CD4-positive, alpha-beta T cell treated with Interferon gamma for 1 hour (primary cell): Measurements from ENCODE around the gene CNGB1.
"Not testable (repeated sequence)": the region's sequence is repeated elsewhere in the genome, so short reads cannot be mapped to it uniquely, and the experiment has no call there.

Experiments
- DNase-seq: peaks from one replicate; pipeline ENCODE4 v3.0.0-alpha.2; 2020

The CNGB1 gene

DNA sequence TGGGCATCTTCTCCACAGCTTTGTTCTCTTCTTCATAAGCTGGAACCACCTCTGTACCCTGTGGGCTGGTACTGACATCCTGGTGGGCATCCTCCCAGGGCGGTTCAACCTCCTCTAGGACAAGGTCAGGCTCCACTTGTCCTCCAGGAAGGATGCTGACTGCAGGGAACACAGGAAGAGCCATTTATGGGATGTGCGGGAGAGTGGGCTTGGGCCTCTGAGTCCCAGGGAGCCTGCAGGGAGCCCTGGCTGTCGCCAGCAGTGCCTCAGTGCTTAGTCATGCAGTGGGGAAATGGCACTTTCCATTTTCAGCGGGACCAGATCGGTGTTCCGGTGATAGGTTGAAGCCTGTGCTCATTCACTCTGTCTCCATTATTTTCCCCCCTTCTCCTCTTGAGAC, 20.5 kb downstream of the CNGB1 start:
- DNase-seq: no peak

DNA sequence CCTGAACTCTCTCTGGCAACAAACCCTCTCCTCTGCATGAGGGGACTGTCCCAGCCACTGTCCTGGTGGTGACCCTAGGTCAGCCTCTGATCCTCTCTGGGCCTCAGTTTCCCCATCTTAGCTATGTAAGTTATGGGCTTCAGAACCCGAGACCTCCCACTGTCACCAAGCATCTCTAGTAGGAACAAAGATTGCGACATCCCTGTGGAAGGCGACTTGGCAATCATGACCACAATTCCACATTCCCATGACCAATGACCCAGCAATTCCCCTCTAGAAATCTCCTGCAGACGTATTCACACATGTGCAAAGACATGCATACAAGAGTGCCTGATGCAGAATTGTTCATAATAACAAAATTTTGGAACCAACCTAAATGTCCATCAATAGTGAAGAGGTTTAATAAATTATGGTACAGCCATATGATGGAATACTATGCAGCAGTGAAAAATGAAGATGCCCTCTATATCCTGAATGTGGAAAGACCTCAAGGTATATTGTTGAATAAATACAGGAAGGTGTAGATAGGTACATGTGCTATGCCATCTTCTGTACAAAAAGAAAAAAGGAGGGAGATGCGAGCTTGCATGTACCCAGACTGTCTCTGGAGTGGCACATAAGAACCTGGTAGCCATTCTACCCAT, 21.2 kb downstream of the CNGB1 start:
- no peak for DNase-seq

DNA sequence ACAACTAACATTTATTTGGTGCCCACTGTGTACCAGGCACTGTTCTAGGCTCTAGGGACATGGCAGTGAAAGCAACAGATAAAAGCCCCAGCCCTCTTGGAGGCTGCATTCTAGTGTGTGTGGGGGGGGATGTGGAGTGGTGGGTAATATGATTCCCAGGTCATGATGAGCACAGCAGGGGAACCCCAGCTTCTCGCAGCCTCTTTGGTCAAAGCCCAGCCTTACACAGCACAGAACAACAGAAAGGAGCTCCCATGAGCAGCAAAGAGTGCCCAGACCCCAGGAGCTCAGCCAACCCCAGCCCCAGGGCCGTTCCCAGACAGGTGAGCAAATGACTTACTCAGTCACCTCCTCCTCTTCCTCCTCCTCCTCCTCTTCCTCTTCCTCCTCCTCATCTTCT, 21.9 kb downstream of the CNGB1 start:
- DNase-seq: no peak

DNA sequence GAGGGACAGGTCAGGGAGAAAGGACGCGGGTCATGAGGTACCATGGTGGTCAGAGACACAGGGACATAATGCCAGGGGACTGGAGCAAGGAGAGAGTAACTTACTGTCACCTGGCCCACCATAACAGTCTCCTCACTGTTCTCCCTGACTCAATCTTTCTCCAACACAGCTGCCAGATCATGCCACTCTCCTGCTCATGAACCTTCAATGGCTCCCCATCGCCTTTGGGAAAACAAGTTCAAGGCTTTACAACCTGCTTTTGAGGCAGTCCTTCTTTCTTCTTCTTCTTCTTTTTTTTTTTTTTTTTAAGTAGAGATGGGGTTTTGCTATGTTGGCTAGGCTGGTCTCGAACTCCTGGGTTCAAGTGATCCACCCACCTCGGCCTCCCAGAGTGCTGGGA, 22.9 kb downstream of the CNGB1 start:
- DNase-seq: no peak

DNA sequence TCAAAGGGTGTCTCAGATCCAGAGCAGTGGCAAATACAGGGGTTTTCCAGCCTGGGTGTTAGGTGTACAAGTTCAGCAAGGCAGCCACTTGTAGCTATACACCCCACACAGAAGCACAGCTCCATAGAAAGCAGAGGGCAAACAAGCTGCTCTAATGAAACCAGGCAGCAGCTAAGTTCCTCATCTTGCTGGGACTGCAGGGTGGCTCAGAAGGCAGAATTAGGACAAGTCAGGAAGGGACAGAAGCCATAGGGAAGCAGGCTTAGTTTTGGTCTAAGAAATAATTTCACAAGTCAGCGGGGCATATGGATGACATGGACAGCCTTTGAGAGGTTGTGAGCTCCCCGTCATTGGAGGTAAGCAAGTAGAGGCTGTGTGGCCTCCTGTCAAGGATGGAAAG, 23.7 kb downstream of the CNGB1 start:
- no peak for DNase-seq

DNA sequence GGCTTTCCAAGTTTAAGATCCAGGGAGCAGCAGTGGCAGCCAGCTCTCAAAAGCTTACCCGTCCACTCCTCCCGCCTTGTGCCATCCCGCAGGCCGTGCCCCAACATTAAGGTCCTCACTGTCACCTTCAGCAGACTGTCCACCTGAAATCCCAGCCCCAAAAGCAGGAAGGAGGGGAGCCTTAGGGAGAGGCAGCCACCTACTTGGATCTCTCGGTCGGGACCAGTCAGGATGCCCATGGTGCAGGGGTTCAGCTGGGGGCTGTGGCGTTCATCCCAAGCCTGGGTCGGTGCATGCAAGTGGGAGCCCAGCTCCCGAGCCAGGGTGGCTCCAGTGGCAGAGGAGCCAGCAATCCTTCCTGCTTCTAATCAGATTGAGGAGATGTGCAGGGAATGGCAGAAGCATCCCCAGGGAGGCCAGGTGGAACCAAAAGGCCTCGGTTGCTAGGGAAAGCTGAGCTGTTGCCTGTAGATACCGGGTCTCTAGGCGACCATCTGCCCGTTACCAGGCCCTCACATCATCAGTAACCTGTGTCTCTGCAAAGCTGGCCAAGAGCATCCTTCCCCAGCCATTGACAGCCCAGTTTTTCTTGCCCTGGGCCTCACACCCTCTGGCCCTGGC, 24.6 kb downstream of the CNGB1 start:
- no peak for DNase-seq

DNA sequence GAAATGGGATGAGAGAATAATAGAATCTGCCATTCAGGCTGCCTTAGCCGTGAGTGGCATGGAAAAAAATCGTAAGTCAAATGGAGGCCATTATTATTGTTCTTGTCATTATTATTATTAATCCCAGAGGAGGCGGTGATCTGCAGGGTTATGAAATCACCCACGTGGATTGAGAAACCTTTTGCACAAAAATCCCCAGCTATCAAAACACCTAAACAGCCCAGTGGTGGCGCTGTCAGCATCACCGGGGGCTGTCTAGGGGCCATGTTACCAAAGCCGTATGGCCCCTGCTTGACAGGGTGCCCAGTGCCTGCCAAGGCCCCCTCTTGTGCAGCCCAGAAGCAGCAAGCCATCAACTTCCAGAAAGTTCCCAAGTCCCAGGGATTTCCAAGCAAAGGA, 25.2 kb downstream of the CNGB1 start:
- no peak for DNase-seq

DNA sequence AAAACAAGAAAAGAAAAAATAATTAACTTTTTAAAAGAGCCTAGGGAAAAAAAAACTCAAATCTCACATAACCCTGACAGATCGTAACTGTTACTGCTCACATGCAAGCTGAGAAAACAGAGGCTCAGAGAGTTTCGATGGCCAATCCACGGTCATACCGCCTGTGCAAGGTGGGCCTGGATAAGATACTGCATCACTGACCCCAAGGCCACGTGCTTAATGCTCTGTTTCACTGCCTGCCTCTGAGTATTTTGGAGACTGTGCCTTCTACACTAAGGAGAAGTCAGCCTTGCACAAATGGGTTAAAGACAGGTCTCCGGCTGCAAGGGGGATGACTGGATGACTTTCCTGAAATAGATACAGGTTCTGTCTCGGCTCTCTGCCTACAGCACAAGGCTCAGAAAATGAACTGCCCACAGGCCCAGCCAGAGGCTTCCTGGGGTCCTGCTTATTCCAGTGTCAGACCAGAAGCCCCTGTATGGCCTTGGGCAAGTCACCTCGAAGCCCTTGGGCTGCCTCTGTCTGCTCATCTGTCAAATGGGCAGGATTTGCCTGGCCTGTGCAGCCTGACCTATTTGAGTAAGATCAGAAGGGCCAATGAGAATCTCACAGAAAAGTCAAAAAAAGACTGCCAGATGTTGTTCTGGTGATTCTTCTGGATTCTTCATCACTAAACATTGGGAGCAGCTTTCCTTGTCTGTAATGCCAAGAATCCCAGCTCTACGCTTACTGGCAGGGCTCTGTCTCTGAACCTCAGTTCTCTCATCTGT, 25.8 kb downstream of the CNGB1 start:
- DNase-seq: no peak

DNA sequence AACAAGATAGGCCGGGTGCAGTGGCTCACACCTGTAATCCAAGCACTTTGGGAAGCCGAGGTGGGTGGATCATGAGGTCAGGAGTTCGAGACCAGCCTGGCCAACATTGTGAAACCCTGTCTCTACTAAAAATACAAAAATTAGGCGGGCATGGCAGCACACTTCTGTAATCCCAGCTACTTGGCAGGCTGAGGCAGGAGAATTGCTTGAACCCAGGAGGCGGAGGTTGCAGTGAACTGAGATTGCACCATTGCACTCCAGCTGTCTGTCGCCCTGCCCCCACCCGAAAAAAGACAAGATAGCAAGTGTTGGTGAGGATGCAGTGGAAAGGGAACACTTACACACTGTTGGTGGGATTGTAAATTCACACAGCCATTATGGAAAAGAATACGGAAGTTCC, 27.5 kb downstream of the CNGB1 start:
- DNase-seq: not testable (repeated sequence)

DNA sequence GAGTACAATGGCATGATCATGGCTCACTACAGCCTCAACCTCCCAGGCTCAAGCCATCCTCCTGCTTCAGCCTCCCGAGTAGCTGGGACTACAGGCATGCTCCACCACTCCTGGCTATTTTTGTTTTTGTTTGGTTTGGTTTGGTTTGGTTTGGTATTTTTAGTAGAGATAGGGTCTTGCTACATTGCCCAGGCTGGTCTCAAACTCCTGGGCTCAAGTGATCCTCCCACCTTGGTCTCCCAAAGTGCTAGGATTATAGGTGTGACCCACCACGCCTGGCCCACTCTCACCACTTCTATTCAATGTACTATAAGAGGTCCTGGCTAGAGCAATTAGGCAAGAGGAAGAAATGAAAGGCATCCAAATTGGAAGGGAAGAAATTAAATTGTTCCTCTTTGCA, 29.0 kb downstream of the CNGB1 start:
- DNase-seq: not testable (repeated sequence)

DNA sequence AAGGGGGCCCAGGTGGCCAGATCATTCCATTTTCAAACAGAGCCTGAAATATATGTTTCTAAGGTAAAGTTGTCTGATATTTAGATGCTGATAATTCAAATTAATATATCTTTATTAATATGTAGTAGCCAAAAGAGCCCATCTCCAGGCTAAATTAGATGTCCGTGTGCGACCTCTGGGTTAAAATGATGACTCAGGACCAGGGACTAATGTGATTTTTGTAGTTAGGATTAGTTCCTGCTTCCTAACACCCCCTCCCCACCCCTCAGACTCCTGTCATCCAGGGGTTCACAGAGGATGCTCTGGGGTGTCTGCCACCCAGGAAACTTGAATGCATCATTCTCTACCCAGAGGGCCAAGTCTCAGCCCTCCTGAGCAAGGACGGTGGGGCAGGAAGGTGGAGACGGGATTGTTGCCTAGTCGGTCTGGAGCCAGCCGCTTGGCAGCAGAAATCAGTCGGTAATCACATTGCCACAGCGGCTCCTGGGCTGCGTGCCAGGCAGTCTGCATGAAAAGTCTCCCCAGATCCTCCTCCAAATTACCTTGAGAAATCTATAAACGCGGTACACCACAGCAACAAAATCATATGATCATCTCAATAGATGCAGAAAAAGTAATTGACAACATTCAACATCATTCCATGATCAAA, 29.8 kb downstream of the CNGB1 start:
- no peak for DNase-seq

DNA sequence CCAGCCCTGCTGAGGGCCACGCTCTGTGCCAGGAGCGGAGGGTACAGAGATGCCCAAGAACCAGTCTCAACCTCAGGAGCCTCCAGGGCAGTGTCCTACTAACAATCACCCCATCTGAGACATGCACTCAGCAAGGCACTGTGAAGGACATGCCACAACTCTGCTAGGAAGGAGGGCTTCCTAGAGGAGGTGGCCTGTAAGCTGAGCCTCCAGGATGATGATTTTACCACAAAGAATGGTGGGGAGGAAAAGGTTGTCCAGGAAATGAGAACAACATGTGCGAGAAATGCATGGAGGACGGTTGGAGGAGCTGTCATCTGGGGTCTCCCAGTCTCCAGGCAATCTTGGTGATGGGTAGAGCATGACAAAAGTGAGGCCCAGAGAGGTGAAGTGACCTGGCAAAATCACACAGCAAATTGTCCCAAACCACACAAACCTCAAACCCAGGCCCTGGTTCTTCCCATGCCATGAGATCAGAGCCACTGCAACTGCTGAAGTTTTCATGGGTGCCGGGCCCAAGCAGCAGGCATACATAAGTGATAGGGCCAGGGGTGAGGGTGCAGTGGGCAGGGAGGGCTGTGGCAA, 30.5 kb downstream of the CNGB1 start:
- DNase-seq: no peak

DNA sequence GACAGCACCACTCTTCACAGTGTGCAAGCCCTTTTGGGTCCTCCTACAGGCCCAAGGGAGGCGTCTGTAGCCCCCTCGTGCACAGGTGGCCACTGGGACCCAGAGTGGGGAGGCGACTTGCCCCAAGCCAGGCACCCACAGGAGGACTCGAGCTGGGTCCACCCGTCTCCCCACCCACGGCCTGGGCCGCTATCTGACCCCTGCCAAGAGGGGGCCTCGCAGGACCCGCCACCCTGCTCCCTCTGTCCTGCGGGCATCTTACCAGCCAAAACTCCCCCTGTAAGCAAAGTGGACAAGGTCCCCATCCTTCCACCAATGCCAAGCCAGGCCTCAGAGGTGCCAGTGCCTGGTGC, 31.1 kb downstream of the CNGB1 start:
- no peak for DNase-seq

DNA sequence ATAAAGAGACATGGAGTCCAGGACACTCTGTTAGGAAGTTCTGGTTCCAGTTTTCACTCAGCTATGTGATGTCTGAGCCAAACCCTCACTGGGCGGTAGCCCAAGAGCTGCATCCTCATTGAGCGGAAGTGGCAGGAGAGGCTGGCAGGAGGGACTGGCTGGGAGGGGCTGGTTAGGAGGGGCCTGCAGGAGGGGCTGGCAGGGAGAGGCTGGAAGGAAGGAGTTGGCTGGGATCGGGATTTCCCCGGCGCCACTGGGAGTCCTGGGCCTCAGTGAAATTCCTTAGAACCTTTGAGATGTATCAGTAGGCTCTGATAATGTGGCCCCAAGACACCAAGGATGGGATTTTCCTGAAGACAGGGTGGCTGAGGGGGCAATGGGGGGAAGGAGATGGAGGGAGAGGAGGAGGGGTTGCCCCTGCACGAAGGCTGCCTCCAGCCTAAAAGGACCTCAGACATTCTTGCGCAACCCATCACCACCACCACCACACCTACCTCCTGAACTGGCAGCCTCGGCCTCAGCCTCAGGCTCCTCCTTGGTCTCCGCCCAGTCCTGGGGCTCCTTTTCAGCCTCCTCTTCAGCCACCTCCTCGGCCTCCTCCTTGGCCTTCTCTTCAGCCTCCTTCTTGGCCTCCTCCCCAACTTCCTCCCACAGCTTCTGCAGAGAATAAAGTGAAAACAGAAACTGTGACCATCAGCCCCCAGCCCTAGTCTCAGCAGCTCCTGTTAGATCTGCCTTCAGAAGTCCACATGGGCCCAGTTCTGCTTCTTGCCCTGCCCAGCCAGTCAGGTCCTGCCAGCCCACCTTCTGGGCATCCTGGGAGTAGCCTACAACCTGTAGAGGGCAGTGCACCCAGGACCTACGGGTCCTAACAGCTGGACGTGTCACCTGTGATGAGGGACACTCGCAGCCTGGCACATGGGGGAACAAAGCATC, 31.7 kb downstream of the CNGB1 start:
- no peak for DNase-seq

DNA sequence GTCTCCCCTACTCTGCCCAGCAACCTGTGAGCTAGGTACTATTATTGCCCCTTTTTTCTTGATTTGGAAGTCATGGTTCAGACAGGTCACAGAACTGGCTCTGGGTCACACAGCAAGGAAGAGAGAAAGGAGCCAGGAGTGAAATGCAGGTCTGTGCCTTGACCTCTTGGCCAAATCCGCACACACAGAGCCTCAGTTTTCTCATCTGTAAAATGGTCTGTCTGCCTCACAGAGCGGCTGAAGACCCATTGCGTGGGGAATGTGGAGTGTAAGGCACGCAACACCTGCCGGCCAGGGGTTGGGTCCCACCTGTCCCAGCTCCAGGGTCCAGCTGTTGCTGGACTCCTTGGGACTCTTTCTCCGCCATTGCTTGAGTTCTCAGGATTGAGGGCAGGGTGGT, 32.4 kb downstream of the CNGB1 start:
- DNase-seq: no peak

DNA sequence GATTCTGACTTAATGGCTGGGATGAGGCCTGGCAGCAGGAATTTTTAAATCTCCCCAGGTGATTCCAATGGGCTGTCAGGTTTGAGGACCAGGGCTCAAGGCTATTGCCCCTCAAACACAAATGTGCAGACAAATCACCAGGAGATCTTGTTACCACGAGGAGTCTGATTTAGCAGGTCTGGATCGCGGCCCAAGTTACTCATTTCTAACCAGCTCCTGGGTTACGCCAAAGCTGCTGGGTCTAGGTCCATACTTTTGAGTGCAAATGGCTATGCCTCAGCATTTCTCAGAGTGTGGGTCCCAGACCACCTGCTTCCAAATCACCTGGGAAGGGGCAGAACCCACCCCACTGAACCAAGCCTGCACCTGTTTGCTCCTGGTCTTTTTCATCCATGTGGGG, 33.1 kb downstream of the CNGB1 start:
- no peak for DNase-seq

DNA sequence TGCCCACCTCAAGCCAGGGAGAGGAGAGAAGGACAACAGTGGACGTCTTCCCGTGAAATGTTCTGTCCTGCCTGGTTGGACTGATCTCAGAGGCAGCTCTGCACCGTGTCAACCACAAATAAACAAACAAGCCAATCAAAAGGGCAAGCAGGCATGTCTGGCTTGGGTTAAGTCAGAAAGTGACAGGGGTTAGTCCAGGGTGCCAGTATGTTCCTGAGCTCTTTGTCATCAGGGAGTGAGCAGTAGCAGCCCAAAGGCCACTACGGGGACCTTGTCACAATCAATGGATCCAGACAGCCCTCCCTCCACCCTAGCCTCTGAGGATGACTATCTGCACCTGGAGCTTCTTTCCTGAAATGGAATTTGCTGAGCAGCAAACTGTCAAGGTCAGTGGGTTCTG, 35.0 kb downstream of the CNGB1 start:
- no peak for DNase-seq

DNA sequence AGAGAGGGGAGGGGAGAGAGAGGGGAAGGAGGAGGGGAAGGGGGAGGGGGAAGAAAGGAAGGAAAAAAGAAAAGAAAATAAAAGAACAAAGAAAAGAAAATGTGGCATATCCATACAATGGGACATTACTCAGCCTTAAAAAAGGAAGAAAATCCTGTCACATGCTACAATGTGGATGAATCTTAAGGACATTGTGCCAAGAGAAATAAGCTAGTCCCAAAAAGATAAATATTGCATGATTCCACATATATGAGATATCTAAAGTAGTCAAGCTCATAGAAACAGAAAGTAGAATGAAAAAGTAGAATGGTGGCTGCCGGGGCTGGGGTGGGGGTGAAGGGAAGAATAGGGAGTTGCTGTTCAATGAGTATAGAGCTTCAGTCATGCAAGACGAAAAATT, 40.4 kb downstream of the CNGB1 start:
- DNase-seq: no peak

DNA sequence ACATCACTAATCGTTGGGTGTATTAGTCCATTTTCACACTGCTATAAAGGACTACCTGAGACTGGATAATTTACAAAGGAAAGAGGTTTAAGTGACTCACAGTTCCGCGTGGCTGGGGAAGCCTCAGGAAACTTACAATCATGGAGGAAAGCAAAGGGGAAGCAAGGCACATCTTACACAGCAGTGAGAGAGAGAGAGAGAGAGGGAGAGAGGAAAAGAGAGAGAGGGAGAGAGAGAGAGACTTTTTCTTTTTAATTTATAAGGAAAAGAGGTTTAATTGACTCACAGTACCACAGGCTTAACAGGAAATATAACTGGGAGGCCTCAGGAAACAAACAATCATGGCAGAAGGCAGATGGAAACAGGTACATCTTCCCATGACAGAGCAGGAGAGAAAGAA, 41.7 kb downstream of the CNGB1 start:
- no peak for DNase-seq

DNA sequence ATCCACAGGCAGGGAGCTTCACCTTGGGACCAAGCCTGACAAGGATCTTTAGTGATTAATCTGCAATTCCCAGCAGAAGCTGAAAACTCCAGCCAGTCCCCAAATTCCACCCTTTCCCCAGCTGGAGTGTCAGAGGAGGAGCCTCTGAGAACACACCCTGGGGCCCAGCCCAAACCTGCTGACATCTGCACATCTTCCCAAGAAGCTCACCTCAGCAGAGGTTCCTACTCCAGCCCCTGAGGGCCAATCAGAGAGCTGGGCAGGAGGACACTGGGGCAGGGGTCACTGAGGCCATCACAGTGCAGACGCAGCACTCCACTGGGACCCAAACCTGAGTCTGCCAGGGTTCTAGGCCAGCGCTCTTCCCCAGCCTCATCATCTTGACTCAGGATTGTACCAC, 44.9 kb downstream of the CNGB1 start:
- no peak for DNase-seq

DNA sequence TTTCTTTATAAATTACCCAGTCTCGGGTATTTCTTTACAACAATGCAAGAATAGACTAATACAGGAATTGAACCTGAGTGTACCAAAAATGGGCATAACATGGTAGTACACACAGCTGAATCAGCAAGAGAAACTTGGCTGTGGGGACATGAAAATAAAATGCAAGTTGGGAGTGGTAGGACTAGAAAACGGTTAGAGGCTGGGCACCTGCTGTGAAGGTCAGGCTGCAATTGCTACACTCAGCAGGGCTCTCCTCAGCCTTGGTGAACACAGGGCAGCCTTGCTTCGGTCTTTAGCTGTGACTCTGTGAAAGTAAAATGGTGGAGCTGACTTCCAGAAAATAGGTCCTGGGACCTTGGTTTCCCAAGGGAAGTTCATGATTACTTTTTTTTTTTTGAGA, 45.6 kb downstream of the CNGB1 start:
- no peak for DNase-seq

DNA sequence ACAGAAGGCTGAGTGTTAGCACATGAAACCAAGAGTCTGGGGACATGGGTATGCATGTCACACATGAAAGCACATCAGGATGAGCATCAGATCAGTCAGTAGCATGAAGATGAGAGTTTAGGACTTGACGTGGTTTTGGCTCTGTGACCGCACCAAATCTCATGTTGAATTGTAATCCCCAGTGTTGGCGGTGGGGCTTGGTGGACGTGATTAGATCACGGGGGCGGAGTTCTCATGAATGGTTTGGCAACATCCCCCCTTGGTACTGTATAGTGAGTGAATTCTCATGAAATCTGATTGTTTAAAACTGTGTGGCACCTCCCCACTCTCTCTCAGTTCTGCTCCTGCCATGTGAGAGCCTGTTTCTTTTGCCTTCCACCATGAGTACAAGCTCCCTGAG, 46.4 kb downstream of the CNGB1 start:
- no peak for DNase-seq

DNA sequence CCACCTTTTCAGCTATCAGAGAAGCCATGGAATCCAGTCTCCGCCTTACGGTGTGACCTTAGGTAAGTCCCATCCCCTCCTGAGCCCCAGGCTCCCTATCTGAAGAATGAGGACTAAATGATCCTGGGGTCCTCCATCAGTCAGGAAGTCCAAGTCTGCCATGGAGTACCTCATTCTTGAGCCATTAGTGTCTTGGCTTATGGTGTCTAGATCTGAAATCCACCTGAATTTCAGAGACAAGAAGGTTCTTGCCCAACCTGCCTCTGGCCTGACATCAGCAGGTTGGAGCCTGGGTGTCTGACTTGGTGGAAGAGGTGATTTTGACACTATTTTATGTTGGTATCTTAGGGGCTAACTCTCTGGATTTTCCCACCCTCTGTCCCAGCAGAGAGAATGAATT, 47.1 kb downstream of the CNGB1 start:
- no peak for DNase-seq
